Measurements from ENCODE around the gene CLVS2.

The CLVS2 gene

DNA sequence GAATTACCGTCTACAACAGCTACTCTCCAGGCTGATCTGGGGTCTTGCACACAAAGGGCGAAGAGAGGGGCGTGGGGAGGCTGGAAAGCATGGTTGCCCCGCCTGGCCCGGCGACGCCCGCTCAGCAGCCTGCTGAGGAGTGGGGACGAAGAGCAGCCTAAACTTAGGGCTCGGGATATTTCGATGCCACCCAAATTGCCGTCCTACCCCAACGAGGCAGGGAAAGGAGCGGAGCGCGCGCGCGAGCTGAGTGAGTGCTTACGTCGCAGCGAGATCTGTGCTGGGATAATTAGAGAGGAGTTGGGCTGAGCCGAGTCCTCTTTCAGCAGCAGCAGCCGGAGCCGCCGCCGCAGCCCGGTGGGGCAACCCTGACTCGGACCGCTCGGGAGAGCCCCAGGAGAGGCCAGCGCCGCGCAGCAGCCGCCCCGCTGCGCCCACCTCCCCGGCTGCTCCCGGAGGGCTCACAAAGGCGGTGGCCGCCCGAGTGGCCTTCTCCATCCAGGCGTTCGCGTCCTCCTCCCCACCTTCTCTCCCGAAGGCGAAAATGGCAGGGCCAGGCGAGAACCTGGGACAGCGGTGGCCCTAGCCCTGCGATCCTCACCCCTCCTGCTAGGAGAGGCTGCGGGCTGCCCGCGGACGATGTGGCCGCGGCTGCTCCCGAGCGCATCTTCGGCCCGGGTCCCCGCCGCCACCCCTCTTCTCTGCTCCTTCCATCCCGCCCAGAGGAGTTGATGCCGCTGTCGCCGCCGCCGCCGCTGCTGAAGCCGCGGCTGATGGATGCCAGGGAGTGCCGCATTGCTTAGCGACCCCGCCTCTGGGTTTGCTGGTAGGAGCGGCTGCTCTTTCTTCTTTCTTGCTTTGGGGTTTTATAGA, at the start of gene CLVS2:
Gene CLVS2, plus strand, starts transcription at position 315 of the 873 bp plus-strand sequence. CDS start 1,543 bp downstream, outside the sequence.
- DNase-seq, result peak; percentile 9

- DNase-seq, result no peak
Measured at GRCh38 chr6:122947355-122947754, 48.7 kb upstream of the CLVS2 start.

DNA sequence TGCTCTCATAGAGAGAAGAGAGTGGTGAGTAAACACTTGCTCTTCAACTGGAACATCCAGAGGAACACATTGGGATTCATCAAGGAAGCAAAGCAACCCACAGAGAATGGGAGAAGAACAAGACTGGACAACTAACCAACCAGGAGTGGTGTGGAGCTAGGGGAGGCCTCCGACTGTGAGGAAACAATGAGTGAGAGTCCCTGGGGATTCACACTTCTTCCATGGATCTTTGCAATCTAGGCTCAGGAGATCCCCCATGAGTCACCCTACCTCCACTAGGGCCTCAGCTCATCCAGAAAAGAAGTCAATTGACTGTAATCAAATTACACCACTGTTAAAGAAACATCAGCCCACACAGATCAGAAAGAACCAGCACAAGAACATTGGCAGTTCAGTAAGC, 42.3 kb upstream of the CLVS2 start:
- no peak for DNase-seq

DNA sequence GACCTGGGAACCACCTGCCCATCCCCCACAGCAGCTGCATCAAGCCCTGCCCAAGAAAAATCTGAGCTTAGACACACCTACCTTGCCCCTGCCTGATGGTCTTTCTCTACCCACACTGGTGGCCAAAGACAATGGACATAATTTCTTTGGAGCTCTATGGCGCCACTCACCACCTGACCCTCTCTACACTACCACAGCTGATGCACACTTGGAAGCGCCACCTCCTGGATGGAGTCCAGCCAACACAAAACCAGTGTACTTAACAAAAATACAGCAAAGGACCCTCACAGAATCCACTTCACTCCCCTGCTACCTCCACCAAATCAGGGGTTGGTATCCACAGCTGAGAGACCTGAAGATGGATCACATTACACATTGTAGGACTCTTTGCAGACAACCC, 39.7 kb upstream of the CLVS2 start:
- DNase-seq, result no peak

GRCh38 chr6:122962000-122962624, 33.9 kb upstream of the CLVS2 start:
- no peak for DNase-seq

DNA sequence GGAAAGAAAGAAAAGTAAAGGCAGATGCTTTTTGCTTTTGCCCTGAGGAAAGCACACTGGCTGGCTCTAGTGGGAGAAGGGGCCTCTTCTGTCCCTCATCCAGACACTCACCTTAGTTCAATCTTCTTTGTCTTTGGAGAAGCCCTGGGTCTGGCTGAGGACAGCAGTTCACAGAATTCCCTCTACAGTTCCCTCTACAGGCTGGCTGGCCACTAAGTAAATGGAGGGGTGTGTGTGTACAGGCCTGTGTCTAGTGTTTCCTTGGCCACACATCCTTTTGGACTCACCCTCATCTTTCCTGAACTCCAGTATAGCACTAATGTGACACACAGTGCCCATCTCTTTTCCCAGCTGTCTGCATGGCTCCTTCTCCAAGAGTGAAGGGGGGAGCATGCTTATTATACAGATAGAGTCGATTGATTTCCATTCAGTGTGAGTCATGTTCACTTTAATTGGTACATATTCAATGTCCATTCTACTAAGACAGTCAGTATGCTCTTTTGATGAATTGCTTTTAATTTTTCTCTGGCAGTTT, 26.0 kb upstream of the CLVS2 start:
- DNase-seq, result no peak

- DNase-seq, result no peak
Measured at GRCh38 chr6:122977180-122977579, 18.9 kb upstream of the CLVS2 start.

DNA sequence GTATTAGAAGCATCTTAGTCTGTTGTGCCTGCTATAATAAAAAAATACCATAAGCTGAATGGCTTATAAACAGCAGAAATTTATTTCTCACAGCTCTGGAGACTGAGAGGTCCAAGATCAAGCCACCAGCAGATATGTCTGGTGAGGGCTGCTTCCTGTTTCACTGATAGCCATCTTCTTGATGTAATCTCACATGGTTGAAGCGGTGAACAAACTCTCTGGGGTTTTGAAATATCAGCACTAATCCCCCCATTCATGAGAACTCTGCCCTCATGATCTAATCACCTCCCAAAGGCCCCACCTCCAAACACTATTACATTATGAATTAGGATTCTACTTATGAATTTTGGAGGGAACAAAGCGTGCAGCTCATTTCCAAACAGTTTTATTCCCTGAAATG, 11.6 kb upstream of the CLVS2 start:
- no peak for DNase-seq

GRCh38 chr6:122994256-122994655, 1.8 kb upstream of the CLVS2 start:
- no peak for DNase-seq

DNA sequence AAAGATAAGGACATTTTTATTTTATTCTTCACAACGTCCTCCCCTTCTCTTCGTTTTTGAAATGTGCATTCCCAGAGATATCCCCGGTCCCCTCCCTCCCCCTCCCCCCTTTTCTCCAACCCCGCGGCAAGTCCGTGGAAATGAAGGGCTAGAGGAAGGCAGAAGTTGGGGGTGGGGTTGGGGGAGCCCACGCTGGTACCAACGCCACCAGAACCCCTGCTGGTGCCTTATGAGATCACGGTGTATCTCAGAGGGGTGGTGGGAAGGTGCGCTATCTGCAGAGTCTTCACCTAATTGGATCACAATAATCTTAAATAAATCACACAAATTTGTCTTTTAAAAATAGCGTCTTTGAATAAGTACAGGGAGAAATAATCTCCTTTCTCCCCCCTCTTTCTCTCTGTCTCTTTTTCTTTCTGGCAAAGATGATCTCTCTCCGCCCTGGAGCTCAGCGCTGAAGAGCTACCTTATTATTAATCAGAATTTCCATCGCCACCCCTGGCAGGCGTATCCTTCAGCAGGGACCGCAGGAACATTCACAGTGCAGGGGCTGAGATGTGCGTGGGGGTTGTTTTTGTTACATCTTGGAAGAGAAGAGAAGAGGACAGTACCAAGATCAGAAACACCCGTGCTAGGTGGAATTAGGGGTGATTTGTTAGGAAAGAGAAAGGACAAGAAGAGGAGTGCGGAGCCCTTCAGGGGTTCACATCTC, 915 bp downstream of the CLVS2 start:
- no peak for DNase-seq

GRCh38 chr6:122997541-122998150, 1.6 kb downstream of the CLVS2 start:
- no peak for DNase-seq

DNA sequence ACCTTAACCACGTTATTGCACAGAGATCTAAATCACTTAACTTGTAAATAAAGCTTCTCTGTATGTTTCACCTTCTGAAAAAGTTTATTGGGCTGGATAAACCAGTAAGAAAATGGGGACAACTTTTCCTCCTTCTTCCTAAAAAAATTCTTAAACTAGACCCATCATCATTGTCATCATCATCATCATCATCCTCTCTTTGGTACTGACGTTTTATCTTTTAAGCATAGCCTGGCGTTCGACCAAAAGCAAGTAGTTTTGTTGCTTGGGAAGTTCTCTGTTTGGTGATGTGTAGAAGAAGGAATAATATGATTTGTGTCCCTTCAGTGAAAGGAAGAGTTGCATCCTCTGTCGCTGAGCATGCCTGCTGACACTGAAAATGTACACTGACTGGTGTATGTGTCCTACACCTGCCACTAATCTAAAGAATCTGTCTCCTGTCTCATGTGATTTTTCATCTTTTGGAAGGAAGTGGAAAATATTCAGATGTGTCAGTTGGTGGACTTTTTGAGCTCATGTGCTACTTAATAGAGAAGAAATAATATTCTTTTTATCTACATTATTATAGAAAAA, 2.5 kb downstream of the CLVS2 start:
- no peak for DNase-seq

DNA sequence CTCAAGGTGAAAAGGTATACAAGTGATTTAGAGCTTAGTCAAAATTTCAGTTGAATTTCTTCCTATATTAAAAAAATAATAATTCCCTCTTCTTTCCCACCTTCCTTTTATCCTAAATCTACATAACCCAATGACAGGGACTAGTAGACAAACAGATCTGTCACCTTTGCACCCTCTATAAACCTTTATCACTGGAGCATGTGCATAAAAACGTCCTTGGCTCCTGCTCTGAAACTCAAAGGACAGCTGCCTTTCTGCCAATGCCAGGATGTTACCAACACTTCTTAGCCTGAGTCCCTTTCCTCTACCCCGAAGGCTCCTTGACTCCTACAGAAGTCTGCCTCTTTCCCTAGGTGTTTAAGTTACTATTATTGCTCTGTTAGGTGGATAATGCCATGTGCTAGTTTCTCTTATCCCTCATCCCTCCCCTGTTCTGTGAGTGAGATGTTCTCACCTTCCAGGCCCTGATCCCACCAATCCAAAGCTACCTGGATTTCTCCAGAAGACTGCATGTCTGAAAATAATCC, 4.3 kb downstream of the CLVS2 start:
- DNase-seq, result no peak

- DNase-seq, result no peak
Measured at GRCh38 chr6:123001540-123001939, 5.5 kb downstream of the CLVS2 start.

DNA sequence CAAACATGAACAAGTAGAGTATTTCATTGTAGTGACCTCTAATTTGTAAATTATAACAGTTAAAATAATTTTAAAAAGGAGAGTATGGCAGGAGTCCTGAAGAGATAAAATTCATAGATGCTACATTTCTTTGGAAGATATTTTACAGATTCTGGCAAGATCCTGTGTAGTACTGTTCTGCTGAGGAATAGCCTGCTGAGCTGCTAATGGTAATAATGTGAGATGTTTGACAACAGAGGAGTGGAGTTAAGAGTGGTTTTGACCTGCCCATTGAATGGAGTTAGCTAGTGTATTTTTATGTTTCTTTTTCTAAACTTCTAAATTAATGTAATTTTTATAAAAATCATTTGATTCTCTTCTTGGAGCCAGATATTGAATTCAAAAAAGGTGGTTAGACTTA, 11.8 kb downstream of the CLVS2 start:
- no peak for DNase-seq

DNA sequence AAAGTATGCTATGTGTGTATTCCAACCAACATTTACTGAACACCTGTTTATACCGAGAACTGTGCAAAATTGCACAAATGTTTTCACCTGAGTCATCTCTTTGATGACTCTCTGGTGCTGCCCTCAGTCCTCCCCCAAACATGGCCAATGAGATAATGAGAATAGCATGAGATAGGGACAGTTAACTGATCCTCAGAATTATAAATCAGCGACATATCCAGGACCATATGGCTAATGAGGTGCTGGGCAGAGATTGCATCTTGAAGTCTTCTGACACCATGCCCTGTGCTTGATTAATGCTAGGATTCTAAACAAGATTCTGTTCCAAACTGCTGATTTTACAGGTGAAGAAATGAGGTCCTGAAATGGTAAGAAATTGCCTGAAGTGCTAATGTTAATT, 13.0 kb downstream of the CLVS2 start:
- no peak for DNase-seq

GRCh38 chr6:123014835-123015234, 18.8 kb downstream of the CLVS2 start:
- DNase-seq, result no peak

GRCh38 chr6:123016431-123017103, 20.5 kb downstream of the CLVS2 start:
- DNase-seq, result no peak

GRCh38 chr6:123017104-123017682, 21.2 kb downstream of the CLVS2 start:
- no peak for DNase-seq

GRCh38 chr6:123022975-123023374, 26.9 kb downstream of the CLVS2 start:
- DNase-seq, result no peak

GRCh38 chr6:123024976-123025375, 28.9 kb downstream of the CLVS2 start:
- DNase-seq, result no peak
